HepG2 (cell line): ENCODE measurements around the gene PAX4. TPM values are rescaled to one million over a fixed set of nuclear protein-coding genes. Genes with fewer than 3 reads are reported as not detected.
A peak's percentile ranks its signal among the peaks of the same experiment; 100 is the strongest.

Source experiments
- CCAR2 ChIP-seq: fragments of 200-400 bp; formaldehyde crosslinking; optimal IDR thresholded peaks from 2 replicates; pipeline ENCODE3; 2018; ENCODE audit warnings: low read depth, mild to moderate bottlenecking, low read length, moderate library complexity
- CREBL2 ChIP-seq: sonication (generic); formaldehyde crosslinking; IDR thresholded peaks from 2 replicates; pipeline ENCODE4 v1.8.1; 2023; ENCODE audit warnings: missing genetic modification reagents, mild to moderate bottlenecking, borderline replicate concordance
- HCFC1 ChIP-seq: fragments of 150-350 bp; IDR thresholded peaks from 2 replicates; pipeline ENCODE4 v1.6.1; 2014; ENCODE audit warnings: low read depth, low read length
- HIC2 ChIP-seq: sonication (generic); formaldehyde crosslinking; IDR thresholded peaks from 2 replicates; pipeline ENCODE4 v1.9.0; 2022; ENCODE audit warnings: low read depth, missing genetic modification reagents
- KMT2A ChIP-seq: sonication (generic); formaldehyde crosslinking; IDR thresholded peaks from 2 replicates; pipeline ENCODE4 v1.4.0; 2020; ENCODE audit warnings: missing genetic modification reagents
- THAP11 ChIP-seq: IDR thresholded peaks from 2 replicates; pipeline ENCODE4 v1.6.1; 2016; ENCODE audit warnings: missing biosample characterization, missing genetic modification reagents
- ZNF318 ChIP-seq: sonication (generic); formaldehyde crosslinking; IDR thresholded peaks from 2 replicates; pipeline ENCODE4 v1.4.0; 2020; ENCODE audit warnings: mild to moderate bottlenecking, missing genetic modification reagents
- ZNF615 ChIP-seq: sonication (generic); formaldehyde crosslinking; IDR thresholded peaks from 2 replicates; pipeline ENCODE4 v1.5.0; 2020; ENCODE audit warnings: mild to moderate bottlenecking, missing genetic modification reagents, borderline replicate concordance
- polyA plus RNA-seq, 8 experiments: library from polyadenylated mRNA; depleted of rRNA in 3 of 8; stranded (reverse) in 7 of 8; unstranded in 1 of 8; fragments of >200 nt; fragmentation: Illumina TruSeq in 4 of 8; extraction: Trizol in 4 of 8; gene quantifications; 2 replicates each; pipeline versions ENCODE4 v1.2.1 to v1.2.3, GENCODE V29; 2011 to 2016; ENCODE audit warnings: low read depth in 4 of 8, missing spikeins in 1 of 8, mixed read lengths in 1 of 8; ENCODE audit not compliant: insufficient read depth in 1 of 8
- total RNA-seq, 5 experiments: library from RNA; depleted of rRNA; stranded (reverse); fragments of >200 nt; fragmentation: Illumina TruSeq; extraction: Trizol; gene quantifications; 2 replicates each; pipeline ENCODE4 v1.2.3, GENCODE V29; 2016; ENCODE audit warnings: low read depth in 1 of 5
- TF ChIP-seq, protein P1 (sequence below): sonication (generic); formaldehyde crosslinking; IDR thresholded peaks from 2 replicates; pipeline ENCODE4 v1.5.1; 2020; ENCODE audit warnings: mild to moderate bottlenecking, missing genetic modification reagents, borderline replicate concordance
- TF ChIP-seq, protein P2 (sequence below): sonication (generic); formaldehyde crosslinking; IDR thresholded peaks from 2 replicates; pipeline ENCODE4 v1.5.0; 2020; ENCODE audit warnings: missing genetic modification reagents, mild to moderate bottlenecking, borderline replicate concordance

Gene PAX4
- total and polyA plus RNA-seq, 2 of the 13 experiments (the other 11 are each of a cell fraction or from before 2014, with no cell fraction given) = not detected

DNA sequence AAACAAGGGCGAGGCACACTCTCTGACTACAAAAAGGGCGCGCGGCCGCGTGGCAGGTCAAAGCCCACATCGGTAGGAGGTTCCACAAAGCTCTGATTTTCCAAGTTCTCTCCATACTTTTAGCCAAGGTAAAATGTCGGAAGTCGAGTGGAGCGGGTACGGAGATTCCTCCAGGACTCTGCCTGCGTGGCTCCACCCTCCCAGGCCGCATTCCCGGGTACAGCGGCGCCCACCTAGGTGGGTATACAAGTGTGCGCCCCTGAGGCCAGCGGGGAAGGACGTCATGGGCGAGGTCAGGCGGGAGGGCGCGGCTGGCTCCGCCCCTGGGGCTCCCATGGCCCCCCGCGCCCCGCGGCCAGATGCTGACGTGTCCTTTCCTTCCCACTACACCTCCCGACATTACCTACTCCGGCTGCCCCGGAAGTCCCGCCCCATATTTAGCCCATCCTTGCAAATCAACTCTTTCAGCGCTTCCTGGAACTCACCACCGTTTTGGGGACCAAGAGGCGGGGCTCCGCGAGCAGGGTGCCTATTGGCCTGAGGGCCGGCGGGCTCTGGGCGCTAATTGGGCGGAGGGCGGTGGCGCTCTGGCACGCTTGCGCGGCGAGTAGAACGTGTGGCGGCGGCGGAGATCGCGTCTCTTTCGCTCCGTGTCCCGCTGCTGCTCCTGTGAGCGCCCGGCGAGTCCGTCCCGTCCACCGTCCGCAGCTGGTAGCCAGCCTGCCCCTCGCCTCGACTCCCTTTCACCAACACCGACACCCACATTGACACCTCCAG lies 33.8 kb upstream of the PAX4 start, which contains the start of gene SND1 (continued):
- no peak for TF ChIP-seq CREBL2 (CRISPR knock-in tag)
- no peak for TF ChIP-seq HCFC1
- TF ChIP-seq ZNF615 (CRISPR knock-in tag) = no peak
- peak; percentile 92 for TF ChIP-seq KMT2A (CRISPR knock-in tag)
- TF ChIP-seq, protein P1, sequence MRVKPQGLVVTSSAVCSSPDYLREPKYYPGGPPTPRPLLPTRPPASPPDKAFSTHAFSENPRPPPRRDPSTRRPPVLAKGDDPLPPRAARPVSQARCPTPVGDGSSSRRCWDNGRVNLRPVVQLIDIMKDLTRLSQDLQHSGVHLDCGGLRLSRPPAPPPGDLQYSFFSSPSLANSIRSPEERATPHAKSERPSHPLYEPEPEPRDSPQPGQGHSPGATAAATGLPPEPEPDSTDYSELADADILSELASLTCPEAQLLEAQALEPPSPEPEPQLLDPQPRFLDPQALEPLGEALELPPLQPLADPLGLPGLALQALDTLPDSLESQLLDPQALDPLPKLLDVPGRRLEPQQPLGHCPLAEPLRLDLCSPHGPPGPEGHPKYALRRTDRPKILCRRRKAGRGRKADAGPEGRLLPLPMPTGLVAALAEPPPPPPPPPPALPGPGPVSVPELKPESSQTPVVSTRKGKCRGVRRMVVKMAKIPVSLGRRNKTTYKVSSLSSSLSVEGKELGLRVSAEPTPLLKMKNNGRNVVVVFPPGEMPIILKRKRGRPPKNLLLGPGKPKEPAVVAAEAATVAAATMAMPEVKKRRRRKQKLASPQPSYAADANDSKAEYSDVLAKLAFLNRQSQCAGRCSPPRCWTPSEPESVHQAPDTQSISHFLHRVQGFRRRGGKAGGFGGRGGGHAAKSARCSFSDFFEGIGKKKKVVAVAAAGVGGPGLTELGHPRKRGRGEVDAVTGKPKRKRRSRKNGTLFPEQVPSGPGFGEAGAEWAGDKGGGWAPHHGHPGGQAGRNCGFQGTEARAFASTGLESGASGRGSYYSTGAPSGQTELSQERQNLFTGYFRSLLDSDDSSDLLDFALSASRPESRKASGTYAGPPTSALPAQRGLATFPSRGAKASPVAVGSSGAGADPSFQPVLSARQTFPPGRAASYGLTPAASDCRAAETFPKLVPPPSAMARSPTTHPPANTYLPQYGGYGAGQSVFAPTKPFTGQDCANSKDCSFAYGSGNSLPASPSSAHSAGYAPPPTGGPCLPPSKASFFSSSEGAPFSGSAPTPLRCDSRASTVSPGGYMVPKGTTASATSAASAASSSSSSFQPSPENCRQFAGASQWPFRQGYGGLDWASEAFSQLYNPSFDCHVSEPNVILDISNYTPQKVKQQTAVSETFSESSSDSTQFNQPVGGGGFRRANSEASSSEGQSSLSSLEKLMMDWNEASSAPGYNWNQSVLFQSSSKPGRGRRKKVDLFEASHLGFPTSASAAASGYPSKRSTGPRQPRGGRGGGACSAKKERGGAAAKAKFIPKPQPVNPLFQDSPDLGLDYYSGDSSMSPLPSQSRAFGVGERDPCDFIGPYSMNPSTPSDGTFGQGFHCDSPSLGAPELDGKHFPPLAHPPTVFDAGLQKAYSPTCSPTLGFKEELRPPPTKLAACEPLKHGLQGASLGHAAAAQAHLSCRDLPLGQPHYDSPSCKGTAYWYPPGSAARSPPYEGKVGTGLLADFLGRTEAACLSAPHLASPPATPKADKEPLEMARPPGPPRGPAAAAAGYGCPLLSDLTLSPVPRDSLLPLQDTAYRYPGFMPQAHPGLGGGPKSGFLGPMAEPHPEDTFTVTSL (CRISPR knock-in tag) = peak; percentile 76
- peak; percentile 94 for TF ChIP-seq THAP11 (CRISPR knock-in tag)
- TF ChIP-seq, protein P2, sequence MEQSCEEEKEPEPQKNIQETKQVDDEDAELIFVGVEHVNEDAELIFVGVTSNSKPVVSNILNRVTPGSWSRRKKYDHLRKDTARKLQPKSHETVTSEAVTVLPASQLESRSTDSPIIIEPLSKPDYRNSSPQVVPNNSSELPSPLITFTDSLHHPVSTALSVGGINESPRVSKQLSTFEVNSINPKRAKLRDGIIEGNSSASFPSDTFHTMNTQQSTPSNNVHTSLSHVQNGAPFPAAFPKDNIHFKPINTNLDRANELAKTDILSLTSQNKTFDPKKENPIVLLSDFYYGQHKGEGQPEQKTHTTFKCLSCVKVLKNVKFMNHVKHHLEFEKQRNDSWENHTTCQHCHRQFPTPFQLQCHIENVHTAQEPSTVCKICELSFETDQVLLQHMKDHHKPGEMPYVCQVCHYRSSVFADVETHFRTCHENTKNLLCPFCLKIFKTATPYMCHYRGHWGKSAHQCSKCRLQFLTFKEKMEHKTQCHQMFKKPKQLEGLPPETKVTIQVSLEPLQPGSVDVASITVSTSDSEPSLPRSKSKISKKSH = no peak; the same call in 1 of the 2 replicates
- no peak for TF ChIP-seq ZNF318 (CRISPR knock-in tag)
- no peak; the same call in 1 of the 2 replicates for TF ChIP-seq HIC2 (CRISPR knock-in tag)
- no peak for TF ChIP-seq CCAR2
